Peyer's patch (tissue), 4 donors: ENCODE measurements around the gene GNAQ.

Source experiments
- CTCF ChIP-seq, 6 experiments: fragments of 450-650 bp in 4 of 6; fragments of 200-600 bp in 2 of 6; sonication (generic) in 1 of 6; IDR thresholded peaks; one replicate each; pipeline ENCODE4 v1.5.1; 2017 to 2019; ENCODE audit warnings: antibody characterized with exemption in 6 of 6, mild to moderate bottlenecking in 3 of 6, moderate library complexity in 1 of 6
- POLR2A ChIP-seq, 2 donors: fragments of 450-650 bp; IDR thresholded peaks; one replicate each; pipeline ENCODE4 v1.5.1; 2017; ENCODE audit warnings: antibody characterized with exemption in 2 of 2, mild to moderate bottlenecking in 2 of 2, moderate library complexity in 2 of 2

GRCh38 chr9:77946296-77946695 is 85.3 kb downstream of the GNAQ start:
- TF ChIP-seq CTCF (IDR thresholded peaks at IDR 0.05) (no peak), POLR2A (IDR thresholded peaks at IDR 0.05) (no peak)
